Body of pancreas (tissue), 4 donors: ENCODE measurements around the gene XRCC6.

Experiments used
- CTCF ChIP-seq, 7 experiments: fragments of 450-650 bp in 4 of 7; fragments of 200-600 bp in 3 of 7; sonication (generic) in 3 of 7; IDR thresholded peaks; one replicate each; pipeline ENCODE4 v1.5.1; 2016 to 2019; ENCODE audit warnings: antibody characterized with exemption in 7 of 7
- POLR2A ChIP-seq, 3 donors: fragments of 450-650 bp; IDR thresholded peaks; one replicate each; pipeline ENCODE4 v1.6.1; 2016; ENCODE audit warnings: antibody characterized with exemption in 3 of 3, mild to moderate bottlenecking in 2 of 3

- TF ChIP-seq POLR2A (IDR thresholded peaks at IDR 0.05) (peak; percentile 78 to 92 (median 85)), CTCF (IDR thresholded peaks at IDR 0.05) (peak in 1 of 7 experiments; percentile 5)
These were observed 451 bp upstream of the XRCC6 start, which contains the start of gene DESI1 for GRCh38 chr22:41620589-41621098.
